A549 (cell line): ENCODE data around the gene ACD. TPM values are rescaled to one million over a fixed set of nuclear protein-coding genes. Genes with fewer than 3 reads are reported as not detected.

ENCODE experiments used
- ATAC-seq, 2 experiments: fragments of 200-7000 bp in 1 of 2; fragments of >200 bp in 1 of 2; cut with Nextera tagmentation in 1 of 2; cut with Tn5 transposase in 1 of 2; 3 replicates each; pipeline versions ENCODE4 v1.8.0 to v1.9.1; 2018 to 2020; ENCODE audit warnings: mild to moderate bottlenecking in 1 of 2, moderate library complexity in 1 of 2
- CTCF ChIA-PET: fragments of 300-600 bp; sonication (Branson Sonifier 250); formaldehyde crosslinking; extraction: SDS; loops from one replicate; lab custom pipeline; 2021; ENCODE audit warnings: antibody characterized with exemption, inconsistent platforms; lab: Yijun Ruan, JAX
- POLR2A ChIA-PET: fragments of 350-600 bp; formaldehyde crosslinking; extraction: SDS; loops from one replicate; lab custom pipeline; 2021; ENCODE audit warnings: antibody characterized with exemption, inconsistent platforms; lab: Yijun Ruan, JAX
- DNase-seq, 2 experiments: peaks; one replicate each; pipeline versions ENCODE4 v3.0.0 to v3.0.0-alpha.2; 2011 to 2016; ENCODE audit warnings: low read depth in 1 of 2, low spot score in 1 of 2
- FAIRE-seq: peaks from 2 replicates; lab custom pipeline; 2011; peaks lifted over from hg19 to GRCh38; lab: Jason Lieb, UNC
- H3K27ac ChIP-seq, 2 experiments: fragments of >200 bp; sonication (Bioruptor Twin); formaldehyde crosslinking; 3 replicates each; pipeline ENCODE4 v1.5.1; 2016 to 2017
- H3K4me1 ChIP-seq: fragments of >200 bp; sonication (Bioruptor Twin); formaldehyde crosslinking; 3 replicates; pipeline ENCODE4 v1.6.1; 2016
- H3K4me2 ChIP-seq: fragments of >200 bp; sonication (Bioruptor Twin); formaldehyde crosslinking; 3 replicates; pipeline ENCODE4 v1.6.1; 2016
- H3K4me3 ChIP-seq: fragments of >200 bp; sonication (Bioruptor Twin); formaldehyde crosslinking; 3 replicates; pipeline ENCODE4 v1.5.1; 2016
- H3K9me3 ChIP-seq: fragments of >200 bp; sonication (Bioruptor Twin); formaldehyde crosslinking; 3 replicates; pipeline ENCODE4 v1.6.1; 2016
- BHLHE40 ChIP-seq: IDR thresholded peaks from 2 replicates; pipeline ENCODE4 v1.6.1; 2012; ENCODE audit warnings: low read depth, low read length, inconsistent platforms
- CEBPB ChIP-seq, 2 experiments: fragments of >200 bp in 1 of 2; sonication (Bioruptor Twin) in 1 of 2; formaldehyde crosslinking in 1 of 2; IDR thresholded peaks; 2 replicates each; pipeline ENCODE4 v1.6.1; 2012 to 2016
- CHD2 ChIP-seq: fragments of 150-350 bp; IDR thresholded peaks from 2 replicates; pipeline ENCODE4 v1.6.1; 2014; ENCODE audit warnings: low read length; ENCODE audit not compliant: partially characterized antibody
- CHD4 ChIP-seq: fragments of 200-600 bp; sonication (generic); IDR thresholded peaks from 2 replicates; pipeline ENCODE4 v1.6.1; 2016; ENCODE audit warnings: antibody characterized with exemption, mild to moderate bottlenecking, borderline replicate concordance
- CTCF ChIP-seq: fragments of >200 bp; sonication (Bioruptor Twin); formaldehyde crosslinking; IDR thresholded peaks from 3 replicates; pipeline ENCODE4 v1.5.1; 2016
- E2F6 ChIP-seq: IDR thresholded peaks from 2 replicates; pipeline ENCODE4 v1.6.1; 2012; ENCODE audit warnings: low read depth, borderline replicate concordance
- ELK1 ChIP-seq: fragments of 150-350 bp; IDR thresholded peaks from 2 replicates; pipeline ENCODE4 v1.6.1; 2014; ENCODE audit warnings: low read depth, mild to moderate bottlenecking, low read length
- FOXS1 ChIP-seq: fragments of 250-450 bp; sonication (Bioruptor Pico); IDR thresholded peaks from 2 replicates; pipeline ENCODE4 v1.5.0; 2020; ENCODE audit warnings: mild to moderate bottlenecking, moderate library complexity
- HES2 ChIP-seq: fragments of >200 bp; sonication (Bioruptor Twin); formaldehyde crosslinking; IDR thresholded peaks from 2 replicates; pipeline ENCODE4 v1.6.1; 2016
- HOXB13 ChIP-seq: fragments of 250-450 bp; sonication (Bioruptor Pico); IDR thresholded peaks from 2 replicates; pipeline ENCODE4 v1.5.0; 2020; ENCODE audit warnings: low read depth, mild to moderate bottlenecking, moderate library complexity
- HOXB5 ChIP-seq: fragments of 250-450 bp; sonication (Bioruptor Pico); IDR thresholded peaks from 2 replicates; pipeline ENCODE4 v1.5.0; 2020; ENCODE audit warnings: mild to moderate bottlenecking, moderate library complexity
- KDM5A ChIP-seq: fragments of 200-600 bp; sonication (generic); IDR thresholded peaks from 2 replicates; pipeline ENCODE4 v1.6.1; 2016; ENCODE audit warnings: antibody characterized with exemption, mild to moderate bottlenecking
- MAZ ChIP-seq: fragments of 150-350 bp; IDR thresholded peaks from 2 replicates; pipeline ENCODE4 v1.6.1; 2014; ENCODE audit warnings: antibody characterized with exemption, low read depth, low read length, borderline replicate concordance
- MYC ChIP-seq: IDR thresholded peaks from 2 replicates; pipeline ENCODE4 v1.6.1; 2012; ENCODE audit warnings: mild to moderate bottlenecking, inconsistent platforms, low read length, improper control_type of control experiment, borderline replicate concordance
- POLR2A ChIP-seq: IDR thresholded peaks from 2 replicates; pipeline ENCODE4 v1.6.1; 2012; ENCODE audit warnings: mild to moderate bottlenecking, low read length
- POLR2AphosphoS2 ChIP-seq: conservative IDR thresholded peaks from 2 replicates; pipeline ENCODE4 v1.6.1; 2012; ENCODE audit warnings: low read length, improper control_type of control experiment, inconsistent platforms
- REST ChIP-seq: fragments of 200-600 bp; sonication (generic); IDR thresholded peaks from 2 replicates; pipeline ENCODE4 v1.6.1; 2016; ENCODE audit warnings: antibody characterized with exemption, mild to moderate bottlenecking, moderate library complexity
- RNF2 ChIP-seq: fragments of 200-600 bp; sonication (generic); IDR thresholded peaks from 2 replicates; pipeline ENCODE4 v1.6.1; 2016; ENCODE audit warnings: low read depth, mild to moderate bottlenecking, antibody characterized with exemption, moderate library complexity, borderline replicate concordance
- SMC3 ChIP-seq: fragments of >200 bp; sonication (Bioruptor Twin); formaldehyde crosslinking; IDR thresholded peaks from 3 replicates; pipeline ENCODE4 v1.6.1; 2018; ENCODE audit warnings: inconsistent platforms
- SREBF2 ChIP-seq: fragments of 450-650 bp; IDR thresholded peaks from 2 replicates; pipeline ENCODE4 v1.6.1; 2014; ENCODE audit warnings: mild to moderate bottlenecking, moderate library complexity
- TFCP2L1 ChIP-seq: fragments of 250-450 bp; sonication (Bioruptor Pico); IDR thresholded peaks from 2 replicates; pipeline ENCODE4 v1.5.0; 2021; ENCODE audit warnings: mild to moderate bottlenecking
- TP53 ChIP-seq: fragments of 250-450 bp; sonication (Bioruptor Pico); IDR thresholded peaks from 2 replicates; pipeline ENCODE4 v1.5.0; 2021; ENCODE audit warnings: mild to moderate bottlenecking, moderate library complexity
- ZFP36 ChIP-seq: fragments of 450-650 bp; IDR thresholded peaks from 2 replicates; pipeline ENCODE4 v1.6.1; 2014; ENCODE audit warnings: borderline replicate concordance; ENCODE audit not compliant: partially characterized antibody
- WGBS: methylation state at CpG from one replicate; pipeline ENCODE4 v1.1.6; 2017; ENCODE audit errors: missing lambda C conversion rate; 5-methylcytosine and 5-hydroxymethylcytosine counted together
- polyA plus RNA-seq, 4 experiments: library from polyadenylated mRNA; depleted of rRNA in 3 of 4; stranded (reverse); fragments of >200 nt; fragmentation: RNase III in 1 of 4; extraction: RNeasy Plus Mini Kit Qiagen cat#74134 plus additional on column Dnase treatment in 1 of 4; gene quantifications; 2 replicates in 3 of 4; 3 replicates in 1 of 4; pipeline ENCODE4 v1.2.3, GENCODE V29; 2011 to 2017

The ACD gene
- polyA plus RNA-seq, 2 of the 4 experiments (the other 2 are of a cell fraction): 19.4 to 26.4 TPM

GRCh38 chr16:67648088-67648763, 11.8 kb downstream of the ACD start:
- DNase-seq (no peak), ATAC-seq (no peak), FAIRE-seq (no peak)
- no peak overlapping the region for H3K4me3 ChIP-seq
- 0 out of 3 replicates have a peak, but pooled peaks cover 6% of the 10 kb centered on the region for H3K4me1 ChIP-seq
- H3K27ac ChIP-seq: no peak overlapping the region
- TF ChIP-seq SREBF2 (no peak), SMC3 (no peak), TFCP2L1 (CRISPR knock-in tag) (no peak), CTCF (no peak), CHD2 (no peak), HOXB13 (no peak), TP53 (no peak), ELK1 (no peak), BHLHE40 (no peak), KDM5A (no peak), HOXB5 (CRISPR knock-in tag) (no peak), POLR2AphosphoS2 (no peak), E2F6 (no peak), CEBPB (IDR thresholded peaks at IDR 0.05) (no peak), RNF2 (no peak), REST (no peak)
- ChIA-PET POLR2A (interaction anchor here (0.8 kb wide), 1 partner anchor 12 kb away, joined by 4 read pairs; the partner anchor contains the start of gene ACD), CTCF (interaction anchor here (1.2 to 17.9 kb wide), 5 partner anchors 16 to 280 kb away, joined by 3 to 205 read pairs (median 10); no protein-coding TSS in a partner anchor)
- WGBS: 82% methylated on average over 32 of the region's 65 CpGs
- H3K9me3 ChIP-seq: no peaks in the 10 kb centered on the region
- no peak overlapping the region for H3K4me2 ChIP-seq

GRCh38 chr16:67647681-67648080, 12.4 kb downstream of the ACD start:
- ATAC-seq (no peak), DNase-seq (no peak), FAIRE-seq (no peak)
- 0 out of 3 replicates have a peak, but pooled peaks cover 6% of the 10 kb centered on the region for H3K4me1 ChIP-seq
- CTCF ChIA-PET: interaction anchor here (1.0 to 17.9 kb wide), 8 partner anchors 17 to 280 kb away, joined by 3 to 205 read pairs (median 6); partner anchors contain the start of gene CTCF
- H3K4me3 ChIP-seq: no peak overlapping the region
- TF ChIP-seq FOXS1 (CRISPR knock-in tag) (no peak), CHD4 (no peak), ZFP36 (no peak), POLR2A (no peak), MAZ (no peak), HES2 (no peak), SREBF2 (no peak), MYC (no peak)
- POLR2A ChIA-PET: interaction anchor here (0.8 kb wide), 1 partner anchor 12 kb away, joined by 4 read pairs; the partner anchor contains the start of gene ACD
- H3K9me3 ChIP-seq: no peaks in the 10 kb centered on the region
- WGBS: 68% methylated on average over 9 of the region's 13 CpGs
- no peak overlapping the region for H3K4me2 ChIP-seq
- no peak overlapping the region for H3K27ac ChIP-seq
